ENCODE results near the gene SERINC2.

SERINC2 gene

DNA sequence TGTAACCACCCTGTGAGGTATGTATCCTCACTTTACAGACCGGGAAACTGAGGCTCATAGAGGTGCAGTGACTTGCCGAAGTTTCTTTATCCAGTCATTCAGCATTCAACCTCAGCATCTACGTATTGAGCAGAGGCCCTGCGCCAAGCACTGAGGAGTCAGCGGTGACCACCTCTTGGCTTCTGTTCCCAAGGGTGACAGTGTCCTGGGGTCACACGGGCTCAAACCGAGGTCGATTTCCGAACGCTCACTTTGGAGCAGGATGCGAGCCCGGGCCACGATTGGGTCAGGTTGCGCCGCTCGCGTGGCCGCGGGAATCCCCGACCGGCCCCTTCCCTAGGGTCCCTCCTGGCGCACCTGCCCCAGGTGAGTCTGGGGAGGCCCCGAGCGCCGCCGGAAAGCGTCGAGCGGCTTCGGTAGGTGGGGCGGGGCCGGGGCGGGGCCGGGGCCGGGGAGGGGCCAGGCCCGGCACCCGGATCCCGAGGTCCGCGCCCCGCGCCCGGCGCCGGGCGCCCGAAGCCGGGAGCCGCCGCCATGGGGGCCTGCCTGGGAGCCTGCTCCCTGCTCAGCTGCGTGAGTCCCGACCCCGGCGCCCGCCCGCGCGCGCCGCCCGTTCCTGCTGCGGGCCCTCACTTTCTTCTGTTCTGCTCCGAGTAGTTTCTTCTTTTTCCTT, at the start of gene SERINC2:
Gene SERINC2 (plus strand): TSS at position 482 of the 673 bp plus-strand sequence. CDS start 53 bp downstream, at position 535.
- peak; percentile 66 for DNase-seq

DNA sequence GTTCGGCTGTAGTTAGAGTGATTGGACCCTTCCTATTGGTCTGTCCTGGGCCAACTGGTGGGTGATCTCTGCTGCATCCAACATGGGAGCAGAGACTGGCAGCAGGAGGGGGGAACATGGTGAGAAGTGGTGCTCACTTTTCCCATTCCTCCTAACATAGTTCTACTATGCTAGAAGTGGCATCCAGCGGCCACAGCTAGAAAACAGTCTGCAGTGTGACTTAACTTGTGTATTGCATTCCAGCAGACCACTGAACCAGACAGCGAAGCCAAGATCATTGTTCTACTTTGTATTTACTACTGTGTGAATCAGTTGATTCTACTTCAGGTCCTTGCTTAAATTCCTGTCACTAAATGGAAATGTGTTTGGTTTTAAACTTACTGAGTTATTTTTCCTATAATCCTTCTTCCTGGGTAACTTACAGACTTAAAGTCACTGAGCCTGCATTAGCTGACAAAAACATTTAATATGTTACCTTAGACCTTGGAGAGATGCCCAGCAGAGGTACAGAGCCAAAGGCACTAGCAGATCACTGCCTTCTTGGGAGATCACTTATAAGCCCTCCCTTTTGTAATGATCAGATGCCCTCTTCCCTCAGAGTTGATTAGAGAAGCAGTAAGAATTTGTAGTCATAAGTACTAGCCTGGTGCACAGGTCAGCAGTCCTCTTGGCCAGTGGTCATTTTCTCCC, 48.3 kb upstream of the SERINC2 start:
- no peak for DNase-seq

DNA sequence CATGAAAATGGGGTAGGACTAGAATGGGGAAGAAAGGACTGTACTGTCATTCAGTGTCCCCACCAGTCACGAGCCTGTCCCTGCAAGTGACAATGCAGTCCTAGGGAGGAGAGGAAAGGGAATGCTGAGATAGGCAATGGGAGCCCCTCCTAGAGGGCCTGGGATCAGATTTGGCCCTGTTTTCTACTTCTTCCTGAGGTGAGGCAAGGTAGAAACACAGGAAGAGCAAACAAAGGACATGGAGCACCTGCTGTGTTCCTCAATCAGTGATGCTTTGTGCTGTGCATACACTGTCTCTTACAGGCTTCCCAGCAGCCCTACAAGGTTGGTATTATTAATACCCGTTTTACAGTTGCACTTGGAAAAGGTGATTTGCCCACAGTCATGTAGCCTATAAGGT, 46.2 kb upstream of the SERINC2 start:
- DNase-seq = no peak

DNA sequence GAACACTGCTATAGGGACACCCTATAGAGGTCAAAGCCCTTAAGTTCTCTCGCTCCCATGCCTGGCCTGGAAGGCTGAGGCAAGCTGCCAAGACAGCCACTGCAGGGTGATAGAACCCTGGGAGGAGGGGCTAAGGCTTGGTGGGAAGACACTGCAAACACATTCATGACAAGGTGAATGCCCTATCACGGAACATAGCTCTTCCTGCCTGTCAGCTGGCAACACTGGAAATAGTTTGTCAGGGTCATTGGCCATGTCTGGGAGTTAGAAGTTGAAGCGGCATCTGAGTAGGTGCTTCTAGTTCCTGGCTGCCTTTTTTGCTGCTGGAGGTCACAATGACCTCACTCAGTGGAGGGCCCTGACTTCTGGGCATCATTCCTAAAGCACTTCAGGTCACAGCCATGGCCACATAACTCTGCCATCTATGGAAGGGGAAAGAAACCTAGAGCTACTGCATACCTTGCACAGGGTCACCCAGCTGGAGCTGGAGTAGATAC, 44.4 kb upstream of the SERINC2 start:
- no peak for DNase-seq

DNA sequence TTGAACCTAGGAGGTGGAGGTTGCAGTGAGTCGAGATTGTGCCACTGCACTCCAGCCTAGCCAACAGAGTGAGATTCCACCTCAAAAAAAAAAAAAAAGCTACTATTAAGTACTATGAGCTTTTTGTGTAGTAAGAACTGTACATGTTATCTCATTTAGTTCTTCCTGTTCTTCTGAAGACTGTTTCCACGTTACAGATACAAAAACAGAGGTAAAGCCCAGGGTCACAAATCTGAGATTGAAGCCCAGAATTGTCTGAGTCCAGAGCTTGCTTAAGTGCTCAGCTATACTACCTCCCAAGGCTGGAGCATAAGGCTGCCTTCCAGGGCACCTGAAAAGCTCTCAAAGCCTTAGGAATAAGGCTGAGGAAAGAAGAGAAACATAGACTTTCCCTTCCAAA, 43.0 kb upstream of the SERINC2 start:
- DNase-seq = no peak

DNA sequence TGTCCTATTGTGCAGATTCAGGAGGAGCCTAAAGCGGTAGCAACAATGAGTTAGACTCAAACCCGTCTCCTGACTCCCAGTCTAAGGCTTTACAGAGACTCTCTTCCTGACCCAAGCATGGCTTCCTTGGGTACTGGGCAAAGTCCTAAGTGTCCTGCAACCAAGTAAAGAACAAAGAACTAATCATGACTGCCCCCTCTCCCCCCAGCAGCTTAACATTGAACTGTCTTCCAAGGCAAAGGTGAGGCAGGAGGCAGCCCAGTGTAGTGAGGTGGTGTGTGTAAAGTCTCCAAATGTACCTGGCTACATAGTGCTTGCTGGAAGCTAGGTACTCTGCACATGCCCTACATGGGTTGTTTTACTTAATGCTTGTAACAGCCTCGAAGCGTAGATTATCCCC, 42.4 kb upstream of the SERINC2 start:
- DNase-seq = no peak

DNA sequence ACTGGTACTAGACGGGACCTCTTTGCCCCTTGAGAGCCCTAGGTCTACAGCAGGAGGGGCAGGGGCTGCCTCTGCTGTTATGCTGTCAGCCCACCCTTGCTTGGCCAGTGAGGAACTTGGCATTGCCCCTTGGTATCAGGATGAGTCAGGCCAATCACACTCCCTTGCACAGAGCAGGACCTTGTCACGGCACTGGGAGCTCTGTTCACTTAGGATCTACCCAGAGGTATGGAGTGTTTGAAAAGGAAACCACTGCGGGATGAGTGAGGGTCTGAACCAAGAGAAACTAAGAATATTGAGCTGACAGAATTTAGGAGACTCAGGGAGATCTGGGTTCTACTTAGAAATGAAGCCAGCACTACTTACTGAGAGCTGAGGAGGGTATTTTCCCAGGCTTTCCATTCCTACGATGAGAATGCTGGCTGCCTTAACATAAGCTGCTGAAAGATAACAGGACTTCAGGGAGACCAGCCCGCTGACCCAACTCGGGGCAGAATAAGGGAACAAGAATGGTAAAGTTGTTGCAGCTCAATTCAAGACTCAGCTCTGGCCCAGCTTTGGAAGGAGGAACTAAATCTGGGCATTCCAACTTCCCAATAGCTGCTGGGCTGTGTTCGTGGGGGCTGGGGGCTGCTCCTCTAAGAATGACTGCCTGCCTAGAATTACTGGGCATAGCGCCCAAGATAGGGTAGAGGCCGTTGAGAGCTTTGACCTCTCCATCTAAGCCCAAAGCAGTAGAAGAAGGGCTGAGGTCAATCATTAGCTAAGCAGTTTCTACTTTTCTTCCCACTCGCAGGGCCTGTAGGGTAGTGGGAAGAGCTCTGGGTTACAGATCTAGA, 41.7 kb upstream of the SERINC2 start:
- no peak for DNase-seq

DNA sequence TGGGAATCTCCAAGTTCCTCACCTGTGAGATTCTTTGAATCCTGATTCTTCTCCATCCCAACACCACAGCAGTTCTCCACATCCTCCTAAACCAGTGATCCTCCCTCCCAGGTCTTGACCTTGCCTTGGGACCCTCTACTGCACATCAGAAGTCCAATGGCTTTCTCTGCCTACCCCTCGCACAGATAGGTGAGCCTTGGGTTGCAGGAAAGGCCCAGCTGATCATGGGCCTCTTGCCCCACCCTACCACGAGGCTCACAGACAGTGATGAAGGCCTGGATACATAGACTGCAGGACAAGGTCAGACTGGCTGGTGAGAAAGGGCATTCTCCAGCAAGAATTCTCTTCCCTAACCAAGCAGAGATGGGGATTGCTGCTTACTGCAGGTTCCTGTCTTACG, 41.0 kb upstream of the SERINC2 start:
- DNase-seq = no peak

DNA sequence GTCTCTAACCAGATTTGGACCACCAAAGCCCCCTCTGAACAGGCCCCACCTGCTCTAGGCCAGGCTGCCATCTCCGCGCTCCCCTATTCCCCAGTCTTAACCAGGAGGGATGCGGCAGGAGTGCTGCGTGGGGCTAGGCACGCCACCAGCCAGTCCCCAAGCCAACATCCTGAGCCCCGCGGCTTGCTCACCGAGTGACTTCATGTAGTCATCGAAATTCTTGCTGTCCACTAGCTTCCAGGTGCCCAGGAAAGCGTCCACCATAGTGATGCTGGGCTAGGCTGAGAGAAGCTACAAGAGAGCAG, 40.3 kb upstream of the SERINC2 start:
- DNase-seq = no peak

DNA sequence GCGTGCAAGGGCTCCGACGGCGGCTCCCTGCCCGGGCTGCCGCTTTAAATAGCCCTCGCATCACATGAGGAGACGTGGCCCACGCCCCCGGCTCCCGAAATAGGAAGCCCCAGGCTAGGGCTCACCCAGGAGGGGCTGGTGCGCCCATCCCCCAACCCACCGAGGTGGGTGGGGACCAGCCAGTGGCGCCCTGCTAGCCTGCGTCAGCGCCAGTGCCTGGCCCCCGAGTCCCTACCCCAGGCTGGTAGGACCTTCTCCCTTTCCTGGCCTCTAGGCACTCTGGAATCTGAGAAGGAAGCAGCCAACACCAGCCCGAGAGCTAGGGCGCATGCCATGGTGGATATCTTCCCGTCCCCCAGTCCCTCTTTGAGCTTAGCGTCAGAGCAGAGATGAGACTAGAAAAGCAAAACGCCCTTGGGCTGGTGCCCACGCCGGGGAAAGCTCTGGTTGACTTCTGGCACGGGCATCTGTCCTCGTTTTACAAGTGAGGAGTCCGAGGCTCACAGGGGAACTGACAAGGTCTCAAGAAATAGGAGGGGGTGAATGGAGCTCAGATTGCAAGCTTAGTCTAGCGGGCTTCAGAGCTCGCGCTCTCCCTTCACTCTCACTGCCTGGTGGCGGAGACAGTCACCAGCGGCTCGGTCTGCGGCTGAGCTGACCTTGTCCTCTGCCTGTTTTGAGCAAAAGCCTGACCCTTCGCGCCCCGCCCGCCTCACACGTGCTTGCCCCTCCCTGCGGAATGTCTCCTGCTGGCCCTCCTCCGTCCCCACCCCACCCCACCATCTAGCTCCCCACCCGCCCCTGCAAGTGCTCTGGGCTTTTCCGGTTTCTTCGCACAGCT, 39.7 kb upstream of the SERINC2 start, which contains the start of gene FABP3:
Gene FABP3 (minus strand): TSS at position 21 of the 841 bp plus-strand sequence. CDS start 62 bp downstream, outside the sequence.
- no peak for DNase-seq

DNA sequence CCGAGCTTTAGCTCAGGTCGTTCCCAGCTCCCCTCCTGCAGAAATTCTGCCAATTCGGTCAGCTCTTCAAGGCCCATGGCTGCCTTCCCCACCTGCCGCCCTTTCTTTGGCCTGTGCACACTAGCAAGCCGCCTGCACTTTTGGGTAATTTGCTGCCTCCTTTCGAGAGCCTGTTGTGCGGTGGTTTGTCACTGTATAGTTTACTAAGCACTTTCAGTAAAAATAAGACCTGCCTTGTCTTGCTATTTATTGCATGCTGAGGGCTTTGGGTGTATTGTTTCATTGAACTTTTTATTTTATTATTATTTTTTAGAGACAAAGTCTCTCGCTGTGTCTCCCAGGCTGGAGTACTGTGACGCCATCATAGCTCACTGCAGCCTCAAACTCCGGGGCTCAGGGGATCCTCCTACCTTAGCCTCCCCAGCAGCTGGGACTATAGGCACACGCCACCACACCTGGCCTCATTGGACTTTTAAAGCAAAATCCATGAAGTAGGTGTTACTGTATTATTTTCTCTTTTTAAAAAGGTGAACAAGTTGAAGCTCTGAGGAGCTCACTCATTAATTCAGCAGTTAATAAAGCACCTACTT, 39.0 kb upstream of the SERINC2 start:
- no peak for DNase-seq

DNA sequence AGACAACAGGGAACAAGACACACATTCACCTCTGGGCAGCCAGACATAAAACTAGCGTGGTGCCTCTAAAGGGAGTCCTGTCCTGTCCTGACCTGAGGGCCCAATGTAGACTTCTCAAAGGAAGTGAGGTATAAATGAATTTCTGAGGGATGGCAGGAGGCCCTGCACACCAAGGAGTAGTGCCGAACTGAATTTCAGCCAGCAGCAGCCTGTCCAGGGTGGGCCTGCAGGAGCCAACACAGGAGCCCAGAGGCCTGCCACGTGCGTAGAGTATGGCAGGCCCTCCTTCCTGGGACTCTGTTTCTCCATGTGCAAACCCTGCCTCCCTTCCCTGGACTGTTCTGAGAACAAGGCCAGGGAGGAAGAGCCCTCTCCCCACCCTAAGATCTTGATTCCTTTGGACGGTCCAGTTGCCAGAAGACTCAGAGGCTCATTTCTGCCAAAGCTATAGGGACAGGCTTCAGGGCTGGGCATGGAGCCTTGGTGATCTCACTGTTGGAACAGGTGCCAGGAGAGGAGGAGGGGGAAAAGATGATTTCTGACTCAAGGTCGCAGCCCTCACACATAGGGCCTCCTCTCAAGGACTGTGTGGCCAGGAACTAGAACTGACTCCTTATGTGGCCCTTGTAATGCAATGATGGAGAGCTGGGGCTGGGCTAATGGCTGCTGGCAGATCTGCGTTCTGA, 38.4 kb upstream of the SERINC2 start:
- DNase-seq = no peak

DNA sequence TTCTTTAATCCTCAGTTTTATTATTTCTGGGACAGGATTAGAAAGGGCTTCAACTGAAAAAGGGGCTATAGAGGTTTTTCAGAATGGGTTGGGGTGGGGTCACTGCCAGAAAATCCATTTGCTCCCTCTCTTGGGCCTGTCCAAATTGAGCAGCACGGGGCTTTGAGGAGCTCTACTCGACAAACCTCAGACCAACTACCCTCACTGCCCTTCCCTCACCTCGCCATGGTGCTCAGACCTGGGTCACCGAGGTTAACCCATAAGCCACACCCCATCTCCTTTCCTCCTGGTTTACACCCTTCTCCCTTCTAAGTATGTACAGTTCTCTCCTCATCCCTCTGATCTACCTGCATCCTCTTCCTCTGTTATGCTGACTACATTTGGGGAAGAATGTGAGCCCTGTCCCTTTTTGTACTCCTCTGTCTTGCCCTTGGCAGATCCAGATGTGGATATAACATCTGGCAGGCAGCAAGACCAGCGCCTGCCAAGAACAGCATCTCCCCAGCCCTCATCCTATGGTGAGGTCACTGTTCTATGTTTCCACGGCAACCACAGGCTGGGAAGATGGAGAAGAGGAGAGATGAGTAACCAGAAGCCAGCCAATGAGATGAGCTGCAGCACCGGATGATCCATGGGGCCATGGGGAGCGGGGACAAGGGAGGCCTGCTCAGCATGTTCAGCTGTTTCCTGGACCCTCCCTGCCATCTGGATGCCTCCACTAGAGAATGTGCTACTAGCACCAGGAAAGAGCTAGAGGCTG, 36.5 kb upstream of the SERINC2 start:
- DNase-seq = no peak

DNA sequence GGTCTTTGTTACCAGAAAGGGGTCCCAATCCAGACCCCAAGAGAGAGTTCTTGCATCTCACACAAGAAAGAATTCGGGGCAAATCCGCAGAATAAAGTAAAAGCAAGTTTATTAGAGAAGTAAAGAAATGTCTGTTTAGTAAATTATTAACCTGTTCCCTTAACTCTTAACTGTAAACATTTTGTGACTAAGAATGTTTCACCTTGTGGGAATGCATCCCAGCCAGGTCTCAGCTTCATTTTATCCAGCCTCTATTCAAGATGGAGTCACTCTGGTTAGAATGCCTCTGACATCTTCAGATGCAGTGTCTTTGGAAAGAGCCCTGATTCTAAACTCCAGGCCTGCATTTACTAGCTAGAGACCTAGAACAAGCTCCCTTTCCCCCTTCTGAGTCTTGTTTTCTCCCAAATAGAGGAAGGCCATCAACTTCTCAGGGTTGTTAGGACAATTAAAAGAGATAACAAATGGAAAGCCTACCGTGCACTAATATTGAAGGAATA, 35.6 kb upstream of the SERINC2 start:
- DNase-seq = no peak

DNA sequence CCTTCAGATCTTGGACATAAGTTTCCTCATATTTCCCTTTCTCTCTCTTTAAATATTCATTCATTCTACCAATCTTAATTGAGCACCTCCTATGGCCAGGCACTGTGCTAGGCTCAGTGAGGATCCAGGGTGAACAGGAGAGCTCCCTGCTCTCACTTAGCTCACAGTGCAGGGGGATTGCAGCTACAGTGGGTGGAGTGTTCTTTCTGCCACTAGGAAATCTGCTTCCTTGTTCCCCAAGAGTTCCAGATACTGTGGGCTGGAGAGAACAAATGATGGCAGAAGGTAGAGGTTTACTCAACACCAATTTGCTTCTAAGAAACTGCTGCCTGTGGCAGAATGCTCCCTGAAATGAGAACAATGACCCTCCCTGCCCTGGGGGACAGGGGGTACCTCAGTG, 35.0 kb upstream of the SERINC2 start:
- no peak for DNase-seq

DNA sequence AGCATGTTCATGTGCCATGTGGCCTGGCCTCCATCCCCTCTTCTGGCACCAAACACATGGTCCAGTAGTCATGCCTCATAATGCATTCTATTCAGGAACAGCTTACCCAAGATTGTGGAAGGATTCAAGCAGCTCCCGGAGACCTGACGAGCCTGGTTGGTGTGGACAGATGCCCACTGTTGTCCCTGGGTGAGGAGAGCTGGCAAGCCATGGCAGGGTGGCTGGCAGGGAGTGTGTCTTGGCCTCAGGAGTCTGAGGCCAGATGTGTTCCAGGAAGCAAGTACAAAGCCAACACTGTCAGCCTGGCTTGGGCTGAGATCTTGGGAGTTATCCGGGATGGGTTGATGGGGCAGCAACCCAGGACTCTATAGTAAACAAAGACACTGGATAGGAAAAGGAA, 32.8 kb upstream of the SERINC2 start:
- DNase-seq = no peak

DNA sequence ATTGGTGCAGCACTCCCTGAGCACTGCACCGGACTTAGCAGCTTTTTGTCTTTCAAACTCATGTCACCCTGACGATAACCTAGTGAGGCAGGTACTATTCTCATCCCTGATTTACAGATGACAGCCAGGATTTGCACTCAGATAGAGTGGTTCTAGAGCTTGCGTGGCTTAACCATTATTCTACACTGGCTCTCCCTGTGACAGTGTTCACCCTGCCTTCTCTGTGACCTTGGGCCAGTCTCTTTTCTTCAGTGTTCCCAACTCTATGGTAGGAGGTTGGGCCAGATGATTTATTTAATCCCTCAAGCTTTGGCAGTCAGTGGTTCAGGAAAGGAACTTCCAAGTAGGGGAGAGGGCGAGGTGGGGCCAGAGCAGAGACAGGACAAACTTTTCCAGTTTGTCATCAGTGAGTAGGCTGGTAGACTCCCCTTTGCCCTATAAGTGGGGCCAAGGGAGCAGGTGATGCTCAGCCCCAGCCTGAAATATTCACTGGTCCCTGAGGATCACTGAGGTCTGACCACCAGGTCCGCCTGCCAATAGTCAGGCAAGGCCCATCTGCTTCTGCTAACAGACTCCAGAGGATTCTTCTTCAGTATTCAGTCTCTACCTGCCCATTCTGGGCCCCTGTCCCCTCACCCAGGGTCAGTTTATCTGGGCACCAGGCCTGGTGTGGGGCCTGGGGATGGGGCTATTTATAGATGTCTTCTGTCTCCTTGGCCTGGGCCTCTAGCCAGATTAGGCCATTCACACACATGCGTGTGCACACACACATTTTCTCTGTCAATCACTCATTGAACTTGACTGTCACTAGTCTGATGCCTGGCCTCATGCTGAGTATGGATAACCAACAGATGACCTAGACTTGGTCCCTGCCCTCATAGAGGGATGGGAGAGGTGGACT, 31.4 kb upstream of the SERINC2 start:
- DNase-seq = no peak

DNA sequence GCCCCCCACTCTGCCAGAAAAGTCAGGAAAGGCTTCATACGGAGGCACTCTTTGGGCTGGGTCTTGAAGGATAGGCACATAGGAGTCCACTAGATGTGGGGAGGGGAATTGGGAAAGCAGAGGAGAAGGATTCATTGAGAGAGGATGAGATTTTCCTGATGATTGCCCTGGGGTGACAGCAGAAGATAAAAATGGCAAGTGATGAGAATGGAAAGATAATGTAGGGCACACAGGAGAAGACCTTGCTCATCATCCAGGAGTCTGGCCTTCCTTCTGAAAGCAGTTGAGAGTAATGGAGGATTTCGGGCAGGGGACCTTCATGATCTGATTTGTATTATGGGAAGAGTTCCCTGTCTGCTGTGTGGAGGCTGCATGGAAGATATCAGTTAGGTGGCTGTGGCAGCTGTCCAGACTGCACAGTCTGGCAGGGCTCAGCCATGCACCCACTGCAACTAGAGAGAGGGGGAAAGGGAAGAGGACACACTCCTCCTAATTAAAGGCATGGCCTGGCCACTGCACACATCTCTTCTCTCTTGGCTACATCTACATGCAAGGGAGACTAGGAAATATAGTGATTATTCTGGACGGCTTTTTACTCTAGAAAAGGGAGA, 30.5 kb upstream of the SERINC2 start:
- DNase-seq = no peak

DNA sequence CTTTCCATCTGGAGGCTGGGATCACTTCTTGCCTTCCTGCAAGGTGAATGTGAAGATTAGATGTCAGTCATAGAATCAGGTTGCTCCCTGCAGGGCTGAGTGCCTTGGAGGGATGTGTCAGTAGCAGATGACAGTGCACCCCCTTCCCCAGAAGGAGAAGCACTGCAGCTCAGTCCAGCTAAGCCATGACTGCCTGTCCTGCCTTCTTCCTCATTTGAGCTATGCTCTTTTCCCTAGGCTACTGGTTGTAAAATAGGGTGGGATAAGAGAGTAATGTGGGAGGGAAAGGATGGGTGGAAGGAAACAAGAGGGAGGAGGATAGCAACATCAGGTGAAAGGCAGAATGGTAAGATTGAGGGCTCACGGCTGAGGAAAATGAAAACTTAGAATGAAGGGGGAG, 29.0 kb upstream of the SERINC2 start:
- DNase-seq = no peak

Data from activated effector memory CD4-positive, alpha-beta T cell treated with anti-CD3 and anti-CD28 coated beads, Interleukin-2, amount 50 U/mL, for 16 hours (primary cell).